Myocyte (in vitro differentiated cells): Measurements from ENCODE around the gene PCDHGA3. TPM values are rescaled to one million over a fixed set of nuclear protein-coding genes. Genes with fewer than 3 reads are reported as not detected.
"Not testable (repeated sequence)": the region's sequence is repeated elsewhere in the genome, so short reads cannot be mapped to it uniquely, and the experiment has no call there.

Experiments used
- DNase-seq: peaks from one replicate; pipeline ENCODE4 v3.0.0-alpha.2; 2012; ENCODE audit warnings: low read depth
- total RNA-seq: library from RNA; depleted of rRNA; stranded (reverse); fragments of >200 nt; gene quantifications from 2 replicates; pipeline ENCODE4 v1.2.3, GENCODE V29; 2014

PCDHGA3 gene
- total RNA-seq, 1 donor from 2014 or later = 0.48 TPM

GRCh38 chr5:141382469-141383294, 39.1 kb downstream of the PCDHGA3 start, which contains the start of gene PCDHGA7:
Gene PCDHGA7, plus strand, starts transcription at chr5:141382742. Its CDS starts 158 bp downstream, at chr5:141382900.
- no peak for DNase-seq

- DNase-seq = no peak
Measured at GRCh38 chr5:141383345-141383744, 39.7 kb downstream of the PCDHGA3 start.

GRCh38 chr5:141384471-141385267, 41.0 kb downstream of the PCDHGA3 start:
- DNase-seq = no peak

GRCh38 chr5:141387557-141388311, 44.1 kb downstream of the PCDHGA3 start, which contains the start of gene PCDHGB4:
Gene PCDHGB4, plus strand, starts transcription at chr5:141387698. Its CDS starts 187 bp downstream, at chr5:141387885.
- not testable (repeated sequence) for DNase-seq

- DNase-seq = no peak
Measured at GRCh38 chr5:141388661-141389060, 45.0 kb downstream of the PCDHGA3 start.

- DNase-seq = no peak
Measured at GRCh38 chr5:141389153-141390042, 45.8 kb downstream of the PCDHGA3 start.

GRCh38 chr5:141392429-141393198, 49.0 kb downstream of the PCDHGA3 start, which contains the start of gene PCDHGA8:
Gene PCDHGA8, plus strand, starts transcription at chr5:141392633. Its CDS starts 181 bp downstream, at chr5:141392814.
- DNase-seq = peak; percentile 14

- DNase-seq = no peak
Measured at GRCh38 chr5:141393267-141393666, 49.6 kb downstream of the PCDHGA3 start.

- DNase-seq = not testable (repeated sequence)
Measured at GRCh38 chr5:141394401-141395187, 51.0 kb downstream of the PCDHGA3 start.

Other genes starting within 250 kb of the PCDHGA3 start
- gene PCDHB2, start 249.2 kb upstream of the PCDHGA3 start, total RNA-seq = 20.3 and 21.5 TPM in 2 replicates
- gene PCDHB3, start 243.4 kb upstream of the PCDHGA3 start, total RNA-seq = 4.2 and 4.7 TPM in 2 replicates
- 6.6 and 7.1 TPM in 2 replicates for gene PCDHB4, start 222.0 kb upstream of the PCDHGA3 start, total RNA-seq
- 0.36 and 1.0 TPM in 2 replicates for gene PCDHB5, start 208.6 kb upstream of the PCDHGA3 start, total RNA-seq
- gene PCDHB6, start 193.8 kb upstream of the PCDHGA3 start, total RNA-seq = 1.5 and 2.3 TPM in 2 replicates
- 5.1 and 6.6 TPM in 2 replicates for gene PCDHB7, start 171.2 kb upstream of the PCDHGA3 start, total RNA-seq
- gene PCDHB8, start 166.0 kb upstream of the PCDHGA3 start, total RNA-seq = 9.5 and 10.4 TPM in 2 replicates
- 13.5 and 14.7 TPM in 2 replicates for gene PCDHB16, start 161.4 kb upstream of the PCDHGA3 start, total RNA-seq
- gene PCDHB9, start 156.7 kb upstream of the PCDHGA3 start, total RNA-seq = 6.8 TPM in 2 replicates
- gene PCDHB10, start 151.5 kb upstream of the PCDHGA3 start, total RNA-seq = 6.7 and 7.4 TPM in 2 replicates
- 3.9 and 5.3 TPM in 2 replicates for gene PCDHB11, start 144.2 kb upstream of the PCDHGA3 start, total RNA-seq
- gene PCDHB12, start 135.1 kb upstream of the PCDHGA3 start, total RNA-seq = 5.4 and 7.2 TPM in 2 replicates
- gene PCDHB13, start 129.9 kb upstream of the PCDHGA3 start, total RNA-seq = 5.3 and 6.4 TPM in 2 replicates
- 6.2 and 6.9 TPM in 2 replicates for gene PCDHB14, start 120.5 kb upstream of the PCDHGA3 start, total RNA-seq
- gene PCDHB15, start 98.4 kb upstream of the PCDHGA3 start, total RNA-seq = 3.1 and 4.6 TPM in 2 replicates
- 0.43 and 0.62 TPM in 2 replicates for gene SLC25A2, start 39.8 kb upstream of the PCDHGA3 start, total RNA-seq
- gene TAF7, start 23.0 kb upstream of the PCDHGA3 start, total RNA-seq = 97.0 and 116 TPM in 2 replicates
- 5.2 and 5.9 TPM in 2 replicates for gene PCDHGA1, start 13.3 kb upstream of the PCDHGA3 start, total RNA-seq
- gene PCDHGA2, start 5.1 kb upstream of the PCDHGA3 start, total RNA-seq = 0.94 and 1.1 TPM in 2 replicates
- 8.7 and 9.8 TPM in 2 replicates for gene PCDHGB1, start 6.3 kb downstream of the PCDHGA3 start, total RNA-seq
- gene PCDHGA4, start 11.2 kb downstream of the PCDHGA3 start, total RNA-seq = 2.9 and 3.3 TPM in 2 replicates
- 14.0 and 14.5 TPM in 2 replicates for gene PCDHGB2, start 16.2 kb downstream of the PCDHGA3 start, total RNA-seq
- 1.7 and 2.2 TPM in 2 replicates for gene PCDHGA5, start 20.3 kb downstream of the PCDHGA3 start, total RNA-seq
- gene PCDHGB3, start 26.4 kb downstream of the PCDHGA3 start, total RNA-seq = 1.8 TPM in 2 replicates
- 0.88 and 1.8 TPM in 2 replicates for gene PCDHGA6, start 30.1 kb downstream of the PCDHGA3 start, total RNA-seq
- gene PCDHGA7, start 38.9 kb downstream of the PCDHGA3 start, total RNA-seq = 1.1 and 2.3 TPM in 2 replicates
- 1.1 and 2.2 TPM in 2 replicates for gene PCDHGB4, start 43.9 kb downstream of the PCDHGA3 start, total RNA-seq
- gene PCDHGA8, start 48.8 kb downstream of the PCDHGA3 start, total RNA-seq = 1.6 and 2.2 TPM in 2 replicates
- 0.47 and 1.4 TPM in 2 replicates for gene PCDHGB5, start 54.1 kb downstream of the PCDHGA3 start, total RNA-seq
- 0.88 and 1.7 TPM in 2 replicates for gene PCDHGA9, start 58.9 kb downstream of the PCDHGA3 start, total RNA-seq
- 0.78 and 0.96 TPM in 2 replicates for gene PCDHGB6, start 64.2 kb downstream of the PCDHGA3 start, total RNA-seq
- 32.1 and 35.7 TPM in 2 replicates for gene PCDHGA10, start 69.2 kb downstream of the PCDHGA3 start, total RNA-seq
- gene PCDHGB7, start 73.8 kb downstream of the PCDHGA3 start, total RNA-seq = 1.4 and 3.4 TPM in 2 replicates
- 2.0 and 2.1 TPM in 2 replicates for gene PCDHGA11, start 77.2 kb downstream of the PCDHGA3 start, total RNA-seq
- gene PCDHGA12, start 86.7 kb downstream of the PCDHGA3 start, total RNA-seq = 4.3 and 4.6 TPM in 2 replicates
- 137 and 170 TPM in 2 replicates for gene PCDHGC3, start 132.1 kb downstream of the PCDHGA3 start, total RNA-seq
- 2.0 and 3.6 TPM in 2 replicates for gene PCDHGC4, start 141.2 kb downstream of the PCDHGA3 start, total RNA-seq
- gene PCDHGC5, start 145.3 kb downstream of the PCDHGA3 start, total RNA-seq = 2.0 and 2.6 TPM in 2 replicates